Endothelial cell of hepatic sinusoid (primary cell): ENCODE data around the gene MCF2L2.

Experiments used
- in situ Hi-C: cut with HindIII; loops from 2 replicates; pipeline ENCODE4 v1.10.0; 2017; ENCODE audit warnings: low sequenced_read_pairs

MCF2L2 gene

GRCh38 chr3:183329543-183329942, 98.9 kb downstream of the MCF2L2 start:
- in situ Hi-C loops = no loop called here

- in situ Hi-C loops = no loop called here
Observed at GRCh38 chr3:183328823-183329222, 99.6 kb downstream of the MCF2L2 start.

GRCh38 chr3:183328164-183328563, 100.3 kb downstream of the MCF2L2 start:
- in situ Hi-C loops = no loop called here

- in situ Hi-C loops = no loop called here
Observed at GRCh38 chr3:183327343-183327742, 101.1 kb downstream of the MCF2L2 start.

GRCh38 chr3:183324083-183324482, 104.3 kb downstream of the MCF2L2 start:
- in situ Hi-C loops = no loop called here

GRCh38 chr3:183319371-183319770, 109.0 kb downstream of the MCF2L2 start:
- in situ Hi-C loops = loop anchor here (5.0 kb wide), 1 partner anchor 102 kb away; no protein-coding TSS in a partner anchor

- in situ Hi-C loops = loop anchor here (5.0 kb wide), 1 partner anchor 102 kb away; no protein-coding TSS in a partner anchor
Observed at GRCh38 chr3:183318877-183319276, 109.5 kb downstream of the MCF2L2 start.

GRCh38 chr3:183317886-183318865, 110.2 kb downstream of the MCF2L2 start:
- in situ Hi-C loops = loop anchor here (5.0 kb wide), 1 partner anchor 101 kb away; no protein-coding TSS in a partner anchor

GRCh38 chr3:183317271-183317670, 111.1 kb downstream of the MCF2L2 start:
- in situ Hi-C loops = loop anchor here (5.0 kb wide), 1 partner anchor 100 kb away; no protein-coding TSS in a partner anchor

- in situ Hi-C loops = loop anchor here (5.0 kb wide), 1 partner anchor 98 kb away; no protein-coding TSS in a partner anchor
Observed at GRCh38 chr3:183315739-183316138, 112.7 kb downstream of the MCF2L2 start.

- in situ Hi-C loops = no loop called here
Observed at GRCh38 chr3:183313764-183314163, 114.7 kb downstream of the MCF2L2 start.

- in situ Hi-C loops = no loop called here
Observed at GRCh38 chr3:183313351-183313750, 115.1 kb downstream of the MCF2L2 start.

- in situ Hi-C loops = no loop called here
Observed at GRCh38 chr3:183312433-183312832, 116.0 kb downstream of the MCF2L2 start.

GRCh38 chr3:183310936-183311335, 117.5 kb downstream of the MCF2L2 start:
- in situ Hi-C loops = no loop called here

- in situ Hi-C loops = loop anchor here (5.0 kb wide), 1 partner anchor 68 kb away; no protein-coding TSS in a partner anchor
Observed at GRCh38 chr3:183309276-183309675, 119.1 kb downstream of the MCF2L2 start.

- in situ Hi-C loops = loop anchor here (5.0 kb wide), 1 partner anchor 69 kb away; no protein-coding TSS in a partner anchor
Observed at GRCh38 chr3:183308751-183309150, 119.7 kb downstream of the MCF2L2 start.

GRCh38 chr3:183307749-183308148, 120.7 kb downstream of the MCF2L2 start:
- in situ Hi-C loops = loop anchor here (5.0 kb wide), 1 partner anchor 70 kb away; no protein-coding TSS in a partner anchor

GRCh38 chr3:183306798-183307671, 121.4 kb downstream of the MCF2L2 start:
- in situ Hi-C loops = loop anchor here (5.0 kb wide), 1 partner anchor 70 kb away; no protein-coding TSS in a partner anchor

GRCh38 chr3:183303690-183304089, 124.7 kb downstream of the MCF2L2 start:
- in situ Hi-C loops = loop anchor here (5.0 kb wide), 1 partner anchor 36 kb away; no protein-coding TSS in a partner anchor

GRCh38 chr3:183301937-183302580, 126.4 kb downstream of the MCF2L2 start:
- in situ Hi-C loops = loop anchor here (5.0 kb wide), 1 partner anchor 35 kb away; no protein-coding TSS in a partner anchor
